ENCODE results near the gene RPS6KA2.

Gene RPS6KA2

DNA sequence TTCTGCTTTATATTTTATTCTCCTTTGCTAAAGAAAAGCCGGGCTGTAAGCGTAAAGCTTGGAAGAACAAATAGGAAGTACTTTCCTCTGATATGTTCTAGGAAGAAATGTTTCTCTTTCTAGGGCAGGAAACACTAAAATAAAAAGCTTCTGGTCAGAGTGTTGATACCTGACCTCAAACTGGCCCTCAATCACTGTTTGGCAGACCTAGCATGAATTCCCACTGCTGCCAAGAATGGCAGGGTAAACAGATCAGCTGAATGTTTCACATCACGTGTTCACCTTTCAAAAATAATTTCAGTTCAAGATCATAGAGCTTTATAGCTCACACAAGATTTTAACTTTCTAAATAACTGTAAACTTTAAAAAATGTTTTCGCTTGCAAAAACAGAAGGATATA, 247.3 kb downstream of the RPS6KA2 start:
- H3K4me2 ChIP-seq (ENCODE audit: insufficient read depth, low read length): no peak overlapping the region
- no peaks in the 10 kb centered on the region for H3K9me3 ChIP-seq (ENCODE audit: insufficient read depth, low read length, severe bottlenecking)
- H3K79me2 ChIP-seq (ENCODE audit: insufficient read depth, low read length): peaks cover 62% of the 10 kb centered on the region
- H2AFZ ChIP-seq (ENCODE audit: low read depth, low read length): no peak overlapping the region
- no peak for TF ChIP-seq CTCF (IDR thresholded peaks at IDR 0.05; ENCODE audit: borderline replicate concordance, extremely low read depth, low read length, poor library complexity, severe bottlenecking)
- TF ChIP-seq EZH2 (IDR thresholded peaks at IDR 0.05; ENCODE audit: borderline replicate concordance, low read depth, low read length, severe bottlenecking): no peak
- no peak overlapping the region for H3K27ac ChIP-seq (ENCODE audit: low read length)
- no peak overlapping the region for H3K9ac ChIP-seq (ENCODE audit: low read depth, low read length)
- no peaks in the 10 kb centered on the region for H3K27me3 ChIP-seq (ENCODE audit: insufficient read depth, low read length, poor library complexity)
- ATAC-seq (ENCODE audit: insufficient read depth, low read depth) (no peak), DNase-seq (no peak)
- H3K36me3 ChIP-seq (ENCODE audit: insufficient read depth, low read length): no peaks in the 10 kb centered on the region
- H3K4me1 ChIP-seq (ENCODE audit: insufficient read depth, low read length): peaks cover 26% of the 10 kb centered on the region; the same call in 1 of the 2 replicates
- H4K20me1 ChIP-seq (ENCODE audit: insufficient read depth, low read length): peaks cover 5% of the 10 kb centered on the region
- no peak overlapping the region for H3K4me3 ChIP-seq (ENCODE audit: low read depth in 1 of 2, low read length in 2 of 2)

DNA sequence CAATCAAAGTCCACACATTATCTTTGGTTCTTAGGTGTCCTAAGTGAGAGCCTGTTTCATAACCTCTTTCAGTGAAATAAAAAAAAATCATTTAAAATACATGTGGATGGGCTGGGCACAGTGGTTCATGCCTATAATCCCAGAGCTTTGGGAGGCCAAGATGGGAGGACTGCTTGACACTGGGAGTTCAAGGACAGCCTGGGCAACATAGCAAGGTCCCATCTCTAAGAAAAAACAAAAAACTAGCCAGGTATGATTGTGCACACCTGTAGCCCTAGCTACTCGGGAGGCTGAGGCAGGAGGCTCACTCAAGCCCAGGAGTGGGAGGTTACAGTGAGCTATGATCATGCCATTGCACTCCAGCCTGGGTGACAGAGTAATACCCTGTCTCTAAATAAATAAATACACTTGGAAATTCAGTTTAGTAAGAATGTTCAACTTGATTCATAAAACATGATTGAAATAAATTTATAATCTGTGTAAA, 247.9 kb downstream of the RPS6KA2 start:
- Histone ChIP-seq H3K9ac (ENCODE audit: low read depth, low read length) (no peak overlapping the region), H3K27ac (ENCODE audit: low read length) (no peak overlapping the region), H3K9me3 (ENCODE audit: insufficient read depth, low read length, severe bottlenecking) (no peaks in the 10 kb centered on the region), H3K4me2 (ENCODE audit: insufficient read depth, low read length) (no peak overlapping the region), H2AFZ (ENCODE audit: low read depth, low read length) (no peak overlapping the region), H3K4me1 (ENCODE audit: insufficient read depth, low read length) (peaks cover 22% of the 10 kb centered on the region; the same call in 1 of the 2 replicates), H3K36me3 (ENCODE audit: insufficient read depth, low read length) (no peaks in the 10 kb centered on the region), H3K27me3 (ENCODE audit: insufficient read depth, low read length, poor library complexity) (no peaks in the 10 kb centered on the region), H4K20me1 (ENCODE audit: insufficient read depth, low read length) (peaks cover 5% of the 10 kb centered on the region), H3K79me2 (ENCODE audit: insufficient read depth, low read length) (peaks cover 58% of the 10 kb centered on the region), H3K4me3 (ENCODE audit: low read depth in 1 of 2, low read length in 2 of 2) (no peak overlapping the region)
- no peak for TF ChIP-seq CTCF (IDR thresholded peaks at IDR 0.05; ENCODE audit: borderline replicate concordance, extremely low read depth, low read length, poor library complexity, severe bottlenecking)
- TF ChIP-seq EZH2 (IDR thresholded peaks at IDR 0.05; ENCODE audit: borderline replicate concordance, low read depth, low read length, severe bottlenecking): no peak
- no peak for DNase-seq
- ATAC-seq (ENCODE audit: insufficient read depth, low read depth): no peak

- TF ChIP-seq EZH2 (IDR thresholded peaks at IDR 0.05; ENCODE audit: borderline replicate concordance, low read depth, low read length, severe bottlenecking): no peak
- no peak for TF ChIP-seq CTCF (IDR thresholded peaks at IDR 0.05; ENCODE audit: borderline replicate concordance, extremely low read depth, low read length, poor library complexity, severe bottlenecking)
- H3K27me3 ChIP-seq (ENCODE audit: insufficient read depth, low read length, poor library complexity): no peaks in the 10 kb centered on the region
- H3K4me1 ChIP-seq (ENCODE audit: insufficient read depth, low read length): peaks cover 16% of the 10 kb centered on the region; the same call in 1 of the 2 replicates
- H3K9ac ChIP-seq (ENCODE audit: low read depth, low read length): no peak overlapping the region
- H3K9me3 ChIP-seq (ENCODE audit: insufficient read depth, low read length, severe bottlenecking): no peaks in the 10 kb centered on the region
- H3K4me3 ChIP-seq (ENCODE audit: low read depth in 1 of 2, low read length in 2 of 2): no peak overlapping the region
- peaks cover 5% of the 10 kb centered on the region for H4K20me1 ChIP-seq (ENCODE audit: insufficient read depth, low read length)
- H3K4me2 ChIP-seq (ENCODE audit: insufficient read depth, low read length): no peak overlapping the region
- ATAC-seq (ENCODE audit: insufficient read depth, low read depth) (no peak), DNase-seq (no peak)
- H3K36me3 ChIP-seq (ENCODE audit: insufficient read depth, low read length): no peaks in the 10 kb centered on the region
- no peak overlapping the region for H3K27ac ChIP-seq (ENCODE audit: low read length)
- H2AFZ ChIP-seq (ENCODE audit: low read depth, low read length): no peak overlapping the region
- peaks cover 55% of the 10 kb centered on the region for H3K79me2 ChIP-seq (ENCODE audit: insufficient read depth, low read length)
Observed at GRCh38 chr6:166377721-166378120, 249.3 kb downstream of the RPS6KA2 start.
